Sciatic nerve (tissue), 2 donors: ENCODE data around the gene HSPB9. TPM values are rescaled to one million over a fixed set of nuclear protein-coding genes. Genes with fewer than 3 reads are reported as not detected.

Source experiments
- ATAC-seq: fragments of 200-7000 bp; cut with Tn5 transposase; one replicate; pipeline ENCODE4 v1.9.1; 2020; ENCODE audit warnings: mild to moderate bottlenecking, moderate library complexity
- DNase-seq: peaks from one replicate; pipeline ENCODE4 v3.0.0-alpha.2; 2020; ENCODE audit warnings: low spot score
- intact Hi-C: fragments of 100-400 bp; cut with DNase I; formaldehyde crosslinking; loops from one replicate; pipeline ENCODE4 v1.14.2; 2022
- total RNA-seq: library from RNA; stranded (reverse); fragmentation: NEBNext Ultra II Directional; extraction: Animal tissue kit (Norgen Biotek cat#: 25700); gene quantifications from one replicate; pipeline ENCODE4 v1.2.1, GENCODE V29; 2021
- donor health status: DM: no; HTN: no; CAD: no.
- donor health status: DM: no; HTN: no; CAD: no.

Gene HSPB9
- total RNA-seq, 1 donor from 2014 or later = not detected

- ATAC-seq (no peak), DNase-seq (no peak)
- intact Hi-C loops = no loop called here
Measured at GRCh38 chr17:42166196-42166763, 43.7 kb downstream of the HSPB9 start.

- ATAC-seq (no peak), DNase-seq (no peak)
- intact Hi-C loops = no loop called here
Measured at GRCh38 chr17:42167807-42168206, 45.2 kb downstream of the HSPB9 start.

GRCh38 chr17:42169351-42169750 is 46.7 kb downstream of the HSPB9 start:
- DNase-seq (no peak), ATAC-seq (no peak)
- intact Hi-C loops = loop anchor here (1.0 kb wide), 1 partner anchor 43 kb away; no protein-coding TSS in a partner anchor

- intact Hi-C loops = no loop called here
- DNase-seq = no peak
- ATAC-seq = no peak
Measured at GRCh38 chr17:42171831-42172230, 49.2 kb downstream of the HSPB9 start.

Other genes starting within 250 kb of the HSPB9 start
- 139 TPM for gene ACLY, start 203.9 kb upstream of the HSPB9 start, total RNA-seq
- gene ODAD4, start 192.2 kb upstream of the HSPB9 start, total RNA-seq = 2.9 TPM
- 393 TPM for gene CNP, start 156.0 kb upstream of the HSPB9 start, total RNA-seq
- gene DNAJC7, start 105.4 kb upstream of the HSPB9 start, total RNA-seq = 95.0 TPM
- 18.9 TPM for gene NKIRAS2, start 102.7 kb upstream of the HSPB9 start, total RNA-seq
- gene C17orf113, start 72.2 kb upstream of the HSPB9 start, total RNA-seq = 2.9 TPM
- gene ZNF385C, start 24.3 kb upstream of the HSPB9 start, total RNA-seq = 3.0 TPM
- 24.8 TPM for gene DHX58, start 10.1 kb upstream of the HSPB9 start, total RNA-seq
- 58.0 TPM for gene KAT2A, start 1.4 kb upstream of the HSPB9 start, total RNA-seq
- 96.1 TPM for gene RAB5C, start 32.2 kb downstream of the HSPB9 start, total RNA-seq
- gene KCNH4, start 58.3 kb downstream of the HSPB9 start, total RNA-seq = 0.36 TPM
- not detected for gene HCRT, start 62.6 kb downstream of the HSPB9 start, total RNA-seq
- 22.7 TPM for gene GHDC, start 71.7 kb downstream of the HSPB9 start, total RNA-seq
- 90.8 TPM for gene STAT5B, start 153.6 kb downstream of the HSPB9 start, total RNA-seq
- 55.6 TPM for gene STAT5A, start 165.7 kb downstream of the HSPB9 start, total RNA-seq